GM21576 (cell line): Measurements from ENCODE around the gene DPH3.

Source experiments
- ATAC-seq: cut with Tn5 transposase; IDR thresholded peaks from one replicate; pipeline ENCODE4 v1.9.1; 2021; ENCODE audit warnings: mild to moderate bottlenecking, moderate library complexity; ENCODE audit not compliant: unreplicated experiment

The DPH3 gene

DNA sequence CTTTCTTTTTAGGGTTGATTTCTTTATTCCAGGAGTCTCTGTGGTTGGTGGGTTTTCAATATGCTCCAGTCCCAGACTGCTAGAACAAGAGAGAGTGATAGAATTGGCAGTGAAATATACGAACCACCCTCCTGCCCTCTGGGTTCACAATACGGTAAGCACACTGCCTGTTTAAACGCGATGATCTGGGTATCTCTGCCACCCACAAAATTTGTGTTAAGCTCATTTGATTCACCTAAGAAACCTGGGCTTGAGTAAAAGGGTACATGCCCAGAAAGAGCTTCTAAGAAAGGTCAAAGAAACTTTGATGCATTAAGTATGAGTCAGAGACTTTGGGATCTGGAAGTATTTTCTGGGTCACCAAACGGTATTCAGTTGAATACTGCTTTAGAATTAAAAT is 30.1 kb upstream of the DPH3 start:
- ATAC-seq = no peak

DNA sequence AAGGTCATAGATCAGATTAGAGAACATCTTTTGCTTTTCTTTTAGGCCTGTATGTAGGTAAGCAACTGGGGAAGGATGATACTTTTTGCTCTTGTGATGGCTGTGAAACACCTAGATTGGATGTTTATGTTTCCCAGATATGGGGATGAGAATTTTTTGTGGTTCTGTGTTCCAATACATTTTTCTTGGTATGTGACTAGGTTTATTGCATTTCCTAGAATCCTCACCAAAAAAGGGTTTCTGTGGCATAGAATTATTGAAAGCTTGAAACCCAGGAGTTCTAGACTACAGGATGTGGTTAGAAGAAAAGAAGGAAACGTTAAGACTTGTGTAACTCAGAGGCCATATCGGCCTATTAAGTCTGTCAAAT is 26.1 kb upstream of the DPH3 start:
- ATAC-seq = no peak

GRCh38 chr3:16290007-16290826 is 25.5 kb upstream of the DPH3 start:
- peak; percentile 40 for ATAC-seq

DNA sequence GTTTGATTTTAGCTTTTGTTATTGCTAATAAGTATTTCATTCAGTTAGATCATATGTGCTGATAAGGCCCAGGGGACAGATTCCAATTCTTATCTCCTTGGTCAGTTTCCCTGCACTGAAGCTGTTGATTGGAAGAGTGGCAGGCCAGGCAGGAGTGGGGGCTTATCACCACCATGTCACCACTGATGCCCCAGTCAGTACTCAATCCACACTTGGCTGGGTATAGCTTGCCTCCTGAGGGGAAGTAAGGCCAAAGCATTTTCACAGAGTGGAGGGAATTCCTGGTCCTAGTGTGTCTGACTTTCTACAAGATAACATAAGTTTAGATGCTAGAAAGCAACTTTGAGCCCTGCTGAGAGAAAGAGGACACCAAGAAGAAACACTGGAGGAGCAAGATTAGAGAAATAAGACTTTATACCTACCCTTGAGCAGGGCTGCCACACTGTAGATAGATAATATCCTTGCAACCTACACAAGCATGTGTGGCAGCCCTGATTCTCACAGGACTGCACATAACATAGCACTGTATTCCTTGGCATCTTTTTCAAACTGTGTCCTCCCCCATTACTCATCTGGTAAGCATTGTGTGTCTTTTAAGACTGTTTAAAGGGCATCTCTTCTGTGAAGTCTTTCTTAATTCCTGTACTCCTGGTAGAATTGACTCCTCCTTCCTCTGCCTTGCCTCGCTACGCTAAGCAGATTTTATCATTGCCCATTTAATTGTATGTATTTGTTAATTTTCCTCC is 24.6 kb upstream of the DPH3 start:
- ATAC-seq = no peak

DNA sequence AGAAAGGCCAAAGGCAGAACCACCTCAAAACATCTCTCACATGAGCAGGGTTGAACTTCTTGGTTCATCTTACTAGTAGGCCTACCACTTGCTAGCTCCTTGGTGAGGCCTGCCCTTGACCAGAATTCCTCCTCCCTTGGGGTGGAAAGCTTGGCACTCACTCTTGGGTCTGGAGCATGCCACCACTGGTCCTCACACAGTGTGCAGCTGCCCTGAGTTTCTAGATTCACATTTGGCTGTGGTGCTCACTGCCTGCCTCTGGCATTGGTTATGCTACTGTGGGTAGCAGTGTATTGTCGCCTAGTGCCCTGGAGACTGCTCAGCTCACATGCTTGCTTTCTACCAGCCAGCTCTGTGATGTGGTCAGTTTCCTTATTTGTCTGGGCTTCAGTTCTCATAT is 23.9 kb upstream of the DPH3 start:
- no peak for ATAC-seq

DNA sequence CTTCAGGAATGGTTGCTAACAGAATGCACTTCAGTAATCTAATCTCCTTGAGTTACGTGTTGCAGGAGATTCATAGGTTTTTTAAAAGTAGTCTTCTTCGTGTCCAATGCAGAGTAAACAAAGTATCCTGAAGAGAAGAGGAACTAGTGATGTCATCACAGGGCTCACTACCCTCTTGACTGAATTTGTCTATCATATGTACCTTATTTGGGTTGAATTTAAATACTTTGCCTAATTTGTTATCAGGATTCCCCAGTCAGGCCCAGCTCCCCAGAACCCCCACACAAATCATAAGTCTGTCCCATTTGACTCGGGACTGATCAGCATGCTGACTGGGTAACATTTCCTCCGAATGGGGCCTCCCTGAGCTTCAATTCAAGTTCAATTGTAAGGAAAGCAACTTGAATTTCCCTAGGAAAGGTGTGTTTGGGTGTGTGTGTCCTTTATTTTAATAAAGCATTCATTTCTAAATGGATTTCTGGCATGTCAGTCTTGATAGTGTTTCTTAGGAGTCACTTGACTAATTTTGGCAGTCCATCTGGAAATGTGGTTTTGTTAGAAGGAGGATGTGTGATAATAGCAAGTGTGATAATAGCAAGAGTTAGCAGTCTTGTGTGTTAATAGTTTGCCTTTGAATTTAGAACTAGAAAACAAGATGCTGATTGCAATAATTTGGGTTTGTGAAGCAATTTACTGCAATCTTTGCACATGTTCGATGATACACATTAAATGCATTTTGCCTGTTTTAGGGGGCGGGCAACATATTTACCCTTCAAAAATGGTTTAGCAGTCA is 22.2 kb upstream of the DPH3 start:
- no peak for ATAC-seq

- peak; percentile 57 for ATAC-seq
Measured at GRCh38 chr3:16286161-16286560, 21.4 kb upstream of the DPH3 start.

DNA sequence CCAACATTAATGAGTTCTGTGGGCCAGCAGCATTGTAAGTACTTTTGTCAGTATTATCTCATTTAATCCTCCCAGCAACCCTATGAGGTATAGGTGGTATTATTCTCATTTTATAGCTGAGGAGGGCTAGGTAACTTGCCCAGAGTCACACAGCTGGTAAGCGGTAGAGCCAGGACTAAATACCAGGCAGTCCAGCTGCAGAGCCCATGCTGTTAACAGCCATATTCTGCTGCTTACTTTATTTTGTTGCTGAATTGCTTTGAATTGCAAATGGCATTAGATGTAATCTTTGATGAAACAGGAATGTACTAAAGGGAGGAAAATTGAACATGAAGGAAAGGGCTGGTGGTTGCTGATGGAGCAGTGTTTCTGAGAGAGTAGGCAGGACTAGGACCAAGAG is 19.9 kb upstream of the DPH3 start:
- ATAC-seq = no peak

DNA sequence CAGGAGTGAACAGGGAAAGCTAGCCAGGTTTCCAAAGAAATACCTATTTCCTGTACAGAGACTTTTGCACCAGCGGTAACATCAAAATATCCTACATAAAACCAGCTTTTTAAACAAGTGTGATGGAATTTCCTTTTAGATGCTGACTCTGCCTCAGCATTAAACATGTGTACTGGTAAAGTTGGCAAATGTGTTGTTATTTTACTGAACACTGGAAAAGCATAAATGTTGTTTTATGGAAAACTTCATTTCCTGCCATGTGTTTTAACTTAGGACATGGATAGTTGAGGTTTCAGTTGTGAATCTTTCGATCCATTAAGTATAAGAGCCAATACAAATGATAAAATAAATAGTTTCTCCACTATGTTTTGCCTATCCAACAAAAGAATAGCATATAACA is 15.9 kb upstream of the DPH3 start:
- no peak for ATAC-seq

DNA sequence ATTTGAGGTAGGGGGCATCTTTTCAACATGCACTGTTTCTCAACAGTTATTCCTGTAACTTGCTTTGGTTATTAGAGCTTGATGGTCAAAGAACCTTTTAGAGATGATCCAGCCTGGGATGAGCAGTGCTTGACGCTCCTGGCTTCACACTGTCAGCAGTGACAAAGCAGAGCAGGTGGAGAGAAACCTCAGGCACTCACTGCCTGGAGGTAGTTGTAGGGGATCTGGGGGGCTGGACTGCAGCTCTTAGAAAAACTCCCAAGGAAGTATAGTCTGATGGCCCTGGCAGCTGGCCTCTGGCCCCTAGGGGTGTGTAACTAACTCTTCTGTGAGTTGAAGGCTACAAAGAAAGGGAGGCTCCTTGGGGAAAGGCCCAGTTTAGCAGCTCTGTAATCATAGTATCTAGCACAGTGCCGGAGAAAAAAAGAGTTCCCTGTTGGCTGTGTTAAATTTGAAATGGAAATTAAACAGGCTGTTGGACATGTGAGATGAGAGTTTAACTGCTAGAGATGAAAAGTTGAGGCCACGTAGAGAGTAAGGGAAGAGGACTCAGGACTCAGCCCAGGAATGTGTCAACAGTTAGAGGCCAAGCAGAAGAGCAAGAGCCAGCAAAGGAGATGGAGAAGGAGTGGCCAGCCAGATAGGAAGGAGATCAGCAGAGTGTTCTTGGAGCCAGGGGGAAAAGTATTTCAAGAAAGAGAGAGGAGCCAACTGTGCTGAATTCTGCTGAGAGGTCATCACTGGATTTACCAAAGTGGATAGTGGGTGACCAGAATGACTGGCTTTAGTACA is 14.5 kb upstream of the DPH3 start:
- ATAC-seq = no peak

GRCh38 chr3:16277471-16277870 is 12.7 kb upstream of the DPH3 start:
- ATAC-seq = no peak

GRCh38 chr3:16273867-16274266 is 9.1 kb upstream of the DPH3 start:
- no peak for ATAC-seq

- no peak for ATAC-seq
Measured at GRCh38 chr3:16272588-16272987, 7.8 kb upstream of the DPH3 start.

DNA sequence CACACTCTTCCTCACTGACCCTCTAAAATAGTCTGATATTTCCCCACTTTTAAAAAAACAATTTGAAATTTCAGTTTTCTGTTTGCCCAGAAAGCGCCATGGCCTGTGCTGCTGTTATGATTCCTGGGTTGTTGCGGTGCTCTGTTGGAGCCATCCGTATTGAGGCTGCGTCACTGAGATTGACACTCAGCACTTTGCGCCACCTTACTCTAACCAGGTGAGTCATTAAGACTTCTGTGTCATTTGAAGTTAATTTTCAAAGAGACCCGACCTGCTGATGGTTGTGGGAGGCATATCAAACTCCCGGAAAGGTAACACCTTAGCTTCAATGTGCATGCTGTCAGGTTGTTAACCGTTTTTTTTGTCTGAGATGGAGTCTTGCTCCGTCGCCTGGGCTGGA is 6.1 kb upstream of the DPH3 start:
- ATAC-seq = no peak

DNA sequence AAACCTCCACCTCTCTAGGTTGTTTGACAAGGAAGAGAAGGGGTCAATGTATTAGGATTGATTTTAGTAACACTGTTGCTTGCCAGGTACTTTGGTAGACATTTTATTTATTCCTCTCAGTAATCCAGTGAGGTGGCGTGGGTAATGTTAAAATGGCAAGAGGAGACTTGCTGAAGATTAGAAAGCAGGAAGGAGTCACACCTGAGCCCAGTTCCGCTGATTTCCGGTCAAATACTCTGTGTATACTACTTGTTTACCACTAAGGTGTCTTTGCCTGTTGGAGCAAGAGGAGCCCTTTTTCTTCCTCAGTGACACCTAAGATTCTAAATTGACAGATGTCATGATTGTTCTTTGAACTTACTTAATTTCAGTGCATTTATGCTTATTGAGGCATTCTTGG is 2.0 kb upstream of the DPH3 start:
- ATAC-seq = no peak

DNA sequence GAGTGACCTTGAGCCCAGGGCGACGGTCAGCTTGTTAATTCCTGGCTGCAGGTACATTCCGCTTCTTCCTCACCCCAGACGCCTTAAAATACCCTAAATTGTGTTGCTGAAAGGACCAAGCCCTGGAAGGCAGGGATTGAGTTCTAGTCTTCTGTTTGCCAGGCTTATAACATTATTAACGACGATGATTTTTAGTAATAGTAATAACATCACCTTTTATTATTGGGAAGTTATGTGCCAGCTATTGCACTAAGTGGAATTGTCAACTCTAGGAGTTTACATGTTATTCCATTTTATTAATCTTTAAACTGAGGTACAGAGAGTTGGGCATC is 678 bp upstream of the DPH3 start:
- ATAC-seq = no peak

- ATAC-seq = no peak
Measured at GRCh38 chr3:16264174-16264707, 502 bp downstream of the DPH3 start.

DNA sequence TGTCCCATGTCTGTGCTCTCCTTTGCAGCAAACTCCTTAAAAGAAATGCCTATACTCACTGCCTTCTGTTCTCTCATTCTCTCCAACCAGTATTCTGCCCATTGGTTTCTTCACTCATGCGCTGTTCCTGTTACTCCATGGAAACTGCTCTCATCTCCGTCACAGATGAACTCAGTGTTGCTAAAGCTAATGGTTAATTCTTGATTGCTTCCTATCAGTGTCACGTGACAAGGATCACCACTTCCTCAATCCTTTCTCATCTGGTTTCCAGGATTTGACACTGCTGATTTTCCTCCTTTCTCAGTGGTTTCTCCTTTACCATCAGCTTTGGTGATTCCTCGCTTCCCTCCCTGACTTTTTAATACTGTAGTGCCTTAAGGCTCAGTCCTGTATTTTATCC is 2.6 kb downstream of the DPH3 start:
- ATAC-seq = no peak

GRCh38 chr3:16260046-16260445 is 4.7 kb downstream of the DPH3 start:
- ATAC-seq = no peak

- no peak for ATAC-seq
Measured at GRCh38 chr3:16258866-16259265, 5.9 kb downstream of the DPH3 start.

DNA sequence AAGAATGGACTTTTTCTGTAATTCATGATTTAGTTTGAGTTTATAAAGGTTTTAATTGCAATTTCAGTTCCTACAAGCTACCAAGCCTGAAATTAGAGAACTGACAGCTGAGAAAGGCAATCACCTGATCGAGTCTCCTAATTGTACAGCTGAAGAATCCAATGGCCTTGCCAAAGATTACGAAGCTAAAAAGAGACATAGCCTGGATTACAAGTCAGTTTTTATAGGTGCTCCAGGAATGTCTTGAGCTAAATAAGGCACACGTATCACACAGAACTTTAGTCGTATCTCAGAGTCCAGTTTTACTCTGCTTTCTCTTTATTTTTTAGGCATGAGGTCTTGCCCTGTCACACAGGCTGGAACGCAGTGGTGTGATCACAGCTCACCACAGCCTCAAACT is 6.6 kb downstream of the DPH3 start:
- no peak for ATAC-seq
